ENCODE results near the gene CCDC127. TPM values are rescaled to one million over a fixed set of nuclear protein-coding genes. Genes with fewer than 3 reads are reported as not detected.
"Not testable (repeated sequence)": the region's sequence is repeated elsewhere in the genome, so short reads cannot be mapped to it uniquely, and the experiment has no call there.

CCDC127 gene
- total and polyA plus RNA-seq, 4 donors = 1.1 to 2.6 (median 2.1) TPM

GRCh38 chr5:233426-233825, 15.5 kb upstream of the CCDC127 start:
- H3K27me3 ChIP-seq (ENCODE audit: control insufficient read depth in 4 of 4, insufficient read depth in 4 of 4, low read length in 3 of 4); H3K4me1 ChIP-seq (ENCODE audit: control insufficient read depth in 4 of 4, insufficient read depth in 4 of 4, low read length in 3 of 4); DNase-seq (ENCODE audit: low spot score); H3K4me3 ChIP-seq (ENCODE audit: low read depth in 1 of 3, low read length in 3 of 3); H3K9ac ChIP-seq (ENCODE audit: low read depth in 1 of 2, low read length in 2 of 2); H3K27ac ChIP-seq (ENCODE audit: low read depth in 1 of 2, low read length in 2 of 2); H3K9me3 ChIP-seq (ENCODE audit: control insufficient read depth in 4 of 4, low read length in 3 of 4): not testable (repeated sequence)
- H3K36me3 ChIP-seq (ENCODE audit: control insufficient read depth in 4 of 4, insufficient read depth in 3 of 4, low read depth in 1 of 4, low read length in 3 of 4) = peaks cover 12 to 58% (median 52%) of the 10 kb centered on the region in 4 donors
- WGBS = 98% methylated on average over 20 of the region's 20 CpGs

GRCh38 chr5:231661-232060, 13.7 kb upstream of the CCDC127 start:
- no peak overlapping the region for H3K4me3 ChIP-seq (ENCODE audit: low read depth in 1 of 3, low read length in 3 of 3)
- no peak overlapping the region for H3K27ac ChIP-seq (ENCODE audit: low read depth in 1 of 2, low read length in 2 of 2)
- peaks cover 17 to 62% (median 58%) of the 10 kb centered on the region in 4 donors for H3K36me3 ChIP-seq (ENCODE audit: control insufficient read depth in 4 of 4, insufficient read depth in 3 of 4, low read depth in 1 of 4, low read length in 3 of 4)
- H3K9ac ChIP-seq (ENCODE audit: low read depth in 1 of 2, low read length in 2 of 2) = no peak overlapping the region
- no peak for DNase-seq (ENCODE audit: low spot score)
- H3K9me3 ChIP-seq (ENCODE audit: control insufficient read depth in 4 of 4, low read length in 3 of 4) = no peaks in the 10 kb centered on the region
- 92% methylated on average over 13 of the region's 13 CpGs for WGBS
- H3K27me3 ChIP-seq (ENCODE audit: control insufficient read depth in 4 of 4, insufficient read depth in 4 of 4, low read length in 3 of 4) = no peaks in the 10 kb centered on the region
- no peak for TF ChIP-seq HNF4G (IDR thresholded peaks at IDR 0.05)
- TF ChIP-seq EGR1 (IDR thresholded peaks at IDR 0.05; ENCODE audit: low read depth in 2 of 2) = no peak
- no peak for TF ChIP-seq SP1 (IDR thresholded peaks at IDR 0.05)
- TF ChIP-seq FOXA2 (IDR thresholded peaks at IDR 0.05) = no peak
- TF ChIP-seq ATF3 (IDR thresholded peaks at IDR 0.05) = no peak
- TF ChIP-seq GABPA (IDR thresholded peaks at IDR 0.05 in 1 of 2, conservative IDR thresholded peaks at IDR 0.05 in 1 of 2) = no peak
- no peak for TF ChIP-seq NR2F2 (IDR thresholded peaks at IDR 0.05)
- TF ChIP-seq FOXA1 (IDR thresholded peaks at IDR 0.05) = no peak
- no peak for TF ChIP-seq HNF4A (conservative IDR thresholded peaks at IDR 0.05)
- no peak for TF ChIP-seq RAD21 (IDR thresholded peaks at IDR 0.05)
- no peak for TF ChIP-seq TAF1 (conservative IDR thresholded peaks at IDR 0.05)
- no peak for TF ChIP-seq REST (IDR thresholded peaks at IDR 0.05)
- TF ChIP-seq MAX (IDR thresholded peaks at IDR 0.05) = no peak
- no peak for TF ChIP-seq ZBTB33 (IDR thresholded peaks at IDR 0.05)
- TF ChIP-seq JUND (IDR thresholded peaks at IDR 0.05) = no peak
- no peak for TF ChIP-seq YY1 (IDR thresholded peaks at IDR 0.05)
- H3K4me1 ChIP-seq (ENCODE audit: control insufficient read depth in 4 of 4, insufficient read depth in 4 of 4, low read length in 3 of 4) = no peaks in the 10 kb centered on the region
